Upper lobe of left lung (tissue), 4 donors: ENCODE measurements around the gene PANX1.

ENCODE experiments used
- EP300 ChIP-seq, 4 donors: sonication (generic); formaldehyde crosslinking; IDR thresholded peaks; one replicate each; pipeline ENCODE4 v1.5.1; 2017; ENCODE audit warnings: antibody characterized with exemption in 4 of 4, control low read depth in 2 of 4
- POLR2A ChIP-seq, 4 donors: fragments of 450-650 bp; IDR thresholded peaks; one replicate each; pipeline ENCODE4 v1.5.1; 2016 to 2017; ENCODE audit warnings: antibody characterized with exemption in 4 of 4, mild to moderate bottlenecking in 2 of 4
- POLR2AphosphoS5 ChIP-seq, 2 donors: sonication (generic); formaldehyde crosslinking; IDR thresholded peaks; one replicate each; pipeline ENCODE4 v1.5.1; 2017; ENCODE audit warnings: antibody characterized with exemption in 2 of 2
- TF ChIP-seq, protein P1 (sequence below), 6 experiments: fragments of 450-650 bp in 4 of 6; fragments of 200-600 bp in 2 of 6; sonication (generic) in 2 of 6; IDR thresholded peaks; one replicate each; pipeline ENCODE4 v1.5.1; 2016 to 2019; ENCODE audit warnings: antibody characterized with exemption in 6 of 6

DNA sequence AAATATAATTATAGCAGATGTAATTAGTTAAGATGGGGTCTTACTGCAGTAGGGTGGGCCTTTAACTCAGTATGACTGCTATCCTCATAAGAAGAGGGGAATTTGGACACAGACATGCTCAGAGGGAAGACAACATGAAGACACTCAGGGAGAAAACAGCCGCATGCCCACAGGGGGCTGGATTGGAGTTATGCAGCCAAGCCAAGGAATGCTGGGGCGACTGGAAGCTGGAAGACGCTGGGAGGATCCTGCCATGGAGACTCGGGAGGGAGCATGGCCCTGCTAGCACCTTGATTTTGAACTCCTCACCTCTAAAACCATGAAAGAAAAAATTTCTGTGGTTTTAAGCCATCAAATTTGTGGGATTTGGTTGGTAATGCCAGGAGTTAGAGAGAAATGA, 40.9 kb downstream of the PANX1 start:
- TF ChIP-seq, protein P1, sequence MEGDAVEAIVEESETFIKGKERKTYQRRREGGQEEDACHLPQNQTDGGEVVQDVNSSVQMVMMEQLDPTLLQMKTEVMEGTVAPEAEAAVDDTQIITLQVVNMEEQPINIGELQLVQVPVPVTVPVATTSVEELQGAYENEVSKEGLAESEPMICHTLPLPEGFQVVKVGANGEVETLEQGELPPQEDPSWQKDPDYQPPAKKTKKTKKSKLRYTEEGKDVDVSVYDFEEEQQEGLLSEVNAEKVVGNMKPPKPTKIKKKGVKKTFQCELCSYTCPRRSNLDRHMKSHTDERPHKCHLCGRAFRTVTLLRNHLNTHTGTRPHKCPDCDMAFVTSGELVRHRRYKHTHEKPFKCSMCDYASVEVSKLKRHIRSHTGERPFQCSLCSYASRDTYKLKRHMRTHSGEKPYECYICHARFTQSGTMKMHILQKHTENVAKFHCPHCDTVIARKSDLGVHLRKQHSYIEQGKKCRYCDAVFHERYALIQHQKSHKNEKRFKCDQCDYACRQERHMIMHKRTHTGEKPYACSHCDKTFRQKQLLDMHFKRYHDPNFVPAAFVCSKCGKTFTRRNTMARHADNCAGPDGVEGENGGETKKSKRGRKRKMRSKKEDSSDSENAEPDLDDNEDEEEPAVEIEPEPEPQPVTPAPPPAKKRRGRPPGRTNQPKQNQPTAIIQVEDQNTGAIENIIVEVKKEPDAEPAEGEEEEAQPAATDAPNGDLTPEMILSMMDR (IDR thresholded peaks at IDR 0.05): no peak
- no peak for TF ChIP-seq POLR2A (IDR thresholded peaks at IDR 0.05)
- TF ChIP-seq EP300 (IDR thresholded peaks at IDR 0.05): no peak
- no peak for TF ChIP-seq POLR2AphosphoS5 (IDR thresholded peaks at IDR 0.05)
